Hippocampal formation (tissue), 2 donors: Measurements from ENCODE around the gene CPA4.

ENCODE experiments used
- DNase-seq, 2 donors: peaks; one replicate each; lab custom pipeline; 2025; lab: John Stamatoyannopoulos, UW

CPA4 gene

DNA sequence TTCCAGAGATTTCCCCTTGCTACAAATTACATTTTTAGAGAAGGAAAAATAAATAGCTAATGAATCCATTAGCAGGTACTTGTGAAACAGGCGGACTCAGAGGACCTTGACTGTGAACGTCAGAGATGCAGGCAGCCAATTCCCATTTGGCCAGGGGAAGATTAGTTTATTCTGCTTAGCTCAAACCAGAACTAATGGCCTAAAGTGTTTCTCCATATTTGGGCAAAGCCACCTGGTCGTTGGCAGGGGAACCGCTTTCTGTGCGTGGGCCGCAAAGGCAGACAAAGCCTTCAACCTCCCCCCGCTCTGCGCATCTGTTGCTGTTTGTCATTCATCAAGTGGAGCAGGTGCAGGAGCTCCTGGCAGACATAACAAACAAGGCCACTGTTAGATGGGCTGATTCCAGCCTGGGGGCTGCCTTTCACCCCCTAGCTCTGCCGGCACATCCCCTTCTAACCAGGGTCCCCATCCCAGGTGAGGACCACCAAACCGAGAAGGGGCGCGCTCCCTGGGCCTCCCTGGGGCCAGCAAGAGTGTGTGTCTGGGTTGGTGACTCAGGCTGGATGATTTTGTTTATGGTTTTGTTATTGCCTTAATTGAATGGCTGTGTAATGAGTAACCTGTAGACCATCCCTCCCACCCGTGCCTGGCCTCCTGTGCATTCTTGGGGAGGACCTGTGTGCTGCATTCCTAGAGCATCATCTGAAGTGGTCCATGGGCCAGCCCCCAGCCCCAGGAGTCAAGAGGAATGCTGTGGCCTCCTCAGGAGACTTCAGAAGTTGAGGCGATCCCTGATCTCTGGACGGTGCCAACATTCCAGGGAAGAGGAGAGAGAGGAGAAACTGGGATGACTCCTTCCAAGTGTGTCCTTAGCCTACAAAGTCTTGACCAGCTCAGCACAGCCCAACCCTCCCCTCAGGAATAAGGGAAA is 72.8 kb downstream of the CPA4 start:
- peak in 1 of 2 donors; percentile 16 for DNase-seq

- no peak for DNase-seq
Observed at GRCh38 chr7:130366564-130366963, 73.6 kb downstream of the CPA4 start.

- no peak for DNase-seq
Observed at GRCh38 chr7:130367088-130367755, 74.3 kb downstream of the CPA4 start.

DNA sequence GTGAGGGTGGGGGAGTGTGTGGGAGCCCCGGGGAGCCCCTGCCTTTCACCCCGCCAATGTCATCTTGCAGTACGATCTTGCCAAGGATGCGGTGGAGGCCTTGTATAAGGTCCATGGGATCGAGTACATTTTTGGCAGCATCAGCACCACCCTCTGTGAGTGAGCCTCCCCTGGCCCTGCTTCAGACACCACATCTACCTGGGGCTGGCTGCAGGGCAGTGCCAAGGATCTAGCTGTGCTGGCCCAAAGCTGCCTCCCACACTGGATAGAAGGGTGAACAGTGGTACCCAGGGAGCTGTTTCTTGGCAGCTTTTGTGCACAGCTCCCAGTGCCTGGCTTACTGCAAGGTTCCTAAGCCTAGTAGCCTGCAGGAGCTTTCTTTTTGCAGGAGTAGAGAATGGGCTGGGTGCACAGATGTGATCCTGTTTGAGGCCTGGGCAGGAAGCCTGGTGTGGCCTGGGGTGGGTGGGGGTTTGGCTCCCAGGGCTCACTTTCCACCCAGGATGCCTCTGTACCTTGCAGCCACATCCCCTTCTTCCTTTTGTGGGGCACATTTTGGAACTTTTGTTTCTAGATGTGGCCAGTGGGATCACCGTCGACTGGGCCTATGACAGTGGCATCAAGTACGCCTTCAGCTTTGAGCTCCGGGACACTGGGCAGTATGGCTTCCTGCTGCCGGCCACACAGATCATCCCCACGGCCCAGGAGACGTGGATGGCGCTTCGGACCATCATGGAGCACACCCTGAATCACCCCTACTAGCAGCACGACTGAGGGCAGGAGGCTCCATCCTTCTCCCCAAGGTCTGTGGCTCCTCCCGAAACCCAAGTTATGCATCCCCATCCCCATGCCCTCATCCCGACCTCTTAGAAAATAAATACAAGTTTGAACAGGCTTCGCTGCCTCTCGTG is 75.1 kb downstream of the CPA4 start:
- DNase-seq: no peak

DNA sequence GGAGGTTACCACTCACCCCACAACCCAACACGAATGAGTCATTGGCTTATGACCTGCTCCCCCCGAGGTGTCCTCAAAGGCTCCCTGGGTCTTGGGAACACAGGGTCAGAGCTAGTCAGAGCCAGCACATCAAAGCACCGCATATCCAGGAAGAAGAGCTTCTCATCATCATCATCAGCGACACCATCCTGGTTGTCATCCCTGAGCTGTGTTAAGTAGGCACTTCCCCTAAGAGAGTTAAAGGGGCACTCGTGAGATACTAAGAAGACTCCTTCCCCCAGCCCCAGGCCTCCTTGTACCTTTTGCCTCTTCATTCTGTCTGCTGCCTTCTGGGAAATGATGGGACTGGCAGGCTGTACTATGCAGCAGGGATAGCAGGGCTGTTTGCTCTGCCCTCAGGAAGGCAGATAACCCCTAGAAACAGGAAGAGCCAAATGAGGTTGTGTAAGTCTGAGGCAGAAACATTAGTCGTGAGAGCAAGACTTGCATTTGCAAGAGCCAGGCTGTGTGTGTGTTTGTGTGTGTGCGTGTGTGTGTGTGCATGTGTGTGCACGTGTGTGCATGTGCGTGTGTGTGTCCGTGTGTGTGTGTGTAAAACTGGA is 76.2 kb downstream of the CPA4 start:
- no peak for DNase-seq

DNA sequence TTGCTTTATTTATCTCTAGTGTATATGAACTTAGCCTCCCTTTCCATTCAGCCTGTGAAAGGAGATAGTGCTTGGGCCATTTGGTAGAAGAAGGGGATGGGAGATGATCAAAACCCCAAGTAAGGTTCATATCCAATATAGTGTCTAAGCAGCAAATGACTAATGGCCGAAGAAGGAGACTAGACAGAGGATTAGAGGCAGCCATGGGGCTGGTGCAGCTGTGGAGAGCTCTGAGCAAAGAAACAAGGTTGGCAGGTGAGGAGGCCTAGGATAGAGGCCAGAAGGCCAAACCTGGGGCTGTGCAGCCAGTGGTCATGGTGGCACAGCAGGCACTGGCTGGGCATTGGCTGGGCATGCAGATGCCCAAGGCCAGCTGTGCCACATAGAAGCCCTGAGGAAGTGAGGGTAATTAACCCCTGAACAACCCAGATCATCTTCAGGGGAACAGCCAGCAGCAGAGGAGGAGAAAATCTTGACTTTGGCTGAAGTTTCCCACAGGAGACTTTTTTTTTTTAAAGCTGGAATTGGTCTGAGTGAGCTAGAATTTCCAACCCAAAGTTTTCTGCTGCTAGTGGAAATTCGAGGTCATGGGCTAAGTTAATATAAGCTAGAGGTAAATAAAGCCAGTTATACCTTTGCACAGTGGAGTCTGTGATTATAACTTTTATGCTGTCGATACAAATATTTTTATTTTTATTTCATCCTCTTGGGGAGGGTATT is 77.0 kb downstream of the CPA4 start:
- DNase-seq: no peak

DNA sequence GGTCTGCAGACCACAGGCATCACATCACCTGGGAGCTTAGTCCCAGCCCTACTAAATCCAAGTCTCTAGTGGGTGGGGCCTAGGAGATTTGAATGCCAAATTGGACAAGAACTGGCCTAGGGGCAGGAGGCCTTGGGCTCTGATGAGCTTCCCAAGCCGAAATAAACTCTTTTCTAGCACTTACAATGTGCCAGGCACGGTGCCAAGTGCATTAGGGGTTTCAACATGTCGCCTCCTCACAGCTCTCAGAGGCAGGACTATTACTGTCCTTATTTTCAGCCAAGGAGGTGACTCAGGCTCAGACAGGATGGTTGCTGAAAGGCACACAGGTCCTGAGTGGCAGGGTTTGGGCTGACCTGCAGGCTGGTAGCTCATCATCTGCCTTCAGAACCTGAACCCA is 78.1 kb downstream of the CPA4 start:
- DNase-seq: no peak

DNA sequence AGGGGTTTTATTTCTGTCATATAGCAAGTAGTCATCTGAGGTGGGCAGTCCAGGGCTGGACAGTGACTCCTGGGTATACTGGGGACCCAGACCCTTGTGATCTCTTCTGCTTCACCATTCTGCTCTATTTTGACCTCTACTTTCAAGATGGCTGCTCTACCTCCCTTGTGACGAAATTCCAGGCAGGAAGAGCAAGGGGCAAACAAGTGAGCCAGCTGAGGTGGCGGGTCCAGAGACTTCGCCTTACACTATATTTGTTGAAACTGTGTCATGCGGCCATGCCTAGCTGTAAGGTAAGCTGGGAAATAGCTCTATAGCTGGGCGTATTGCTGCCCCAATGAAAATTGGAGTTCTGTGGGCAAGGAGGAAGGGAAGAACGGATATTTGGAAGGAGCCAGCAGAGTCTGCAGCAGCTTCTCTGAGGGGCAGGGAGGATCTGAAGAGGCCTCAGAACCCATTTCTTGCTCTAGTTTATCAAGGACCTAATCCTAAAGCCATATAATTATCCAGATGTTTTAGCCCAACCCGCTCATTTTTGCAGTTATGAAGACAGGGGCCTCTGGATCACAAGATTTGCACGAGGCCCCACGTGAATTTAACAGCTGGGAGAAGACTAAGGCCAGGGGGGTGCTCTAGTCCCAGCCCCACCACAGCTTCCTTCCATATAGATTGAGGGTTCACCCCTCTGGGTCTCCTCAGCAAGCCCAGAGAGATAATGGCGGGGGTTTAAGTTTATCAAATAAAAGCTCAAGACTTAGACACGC is 79.6 kb downstream of the CPA4 start:
- no peak for DNase-seq
